ENCODE measurements around the gene PDZD2. TPM values are rescaled to one million over a fixed set of nuclear protein-coding genes. Genes with fewer than 3 reads are reported as not detected.

The PDZD2 gene
- polyA plus RNA-seq, 3 donors, result 0.10 TPM; not detected in 2

GRCh38 chr5:31996909-31997308 lies 358.0 kb downstream of the PDZD2 start:
- Histone ChIP-seq H3K27me3 (ENCODE audit: control insufficient read depth in 2 of 2, insufficient read depth in 2 of 2, low read length in 2 of 2) (no peaks in the 10 kb centered on the region), H3K9ac (ENCODE audit: insufficient read depth, low read length, poor library complexity, severe bottlenecking) (no peak overlapping the region), H3K4me1 (ENCODE audit: control insufficient read depth in 1 of 2, insufficient read depth in 2 of 2, low read length in 2 of 2) (no peaks in the 10 kb centered on the region), H3K79me2 (ENCODE audit: insufficient read depth, low read length) (no peaks in the 10 kb centered on the region), H2AFZ (ENCODE audit: insufficient read depth, low read depth, low read length, poor library complexity, severe bottlenecking) (no peak overlapping the region), H3K27ac (ENCODE audit: low read depth in 1 of 2, low read length in 2 of 2) (no peak overlapping the region), H3K4me3 (replicated peaks in 1 of 3; ENCODE audit: low read depth in 2 of 3, low read length in 3 of 3) (no peak overlapping the region), H3K4me2 (replicated peaks; ENCODE audit: extremely low read depth, low read length, poor library complexity, severe bottlenecking) (no peak overlapping the region), H3K9me3 (replicated peaks in 1 of 2; ENCODE audit: control insufficient read depth in 1 of 2, insufficient read depth in 1 of 2, low read length in 2 of 2) (no peaks in the 10 kb centered on the region), H3K36me3 (replicated peaks in 1 of 2; ENCODE audit: control insufficient read depth in 1 of 2, insufficient read depth in 2 of 2, low read length in 2 of 2) (no peaks in the 10 kb centered on the region), H4K20me1 (ENCODE audit: insufficient read depth, low read length) (no peaks in the 10 kb centered on the region)
- intact Hi-C loops (cut with micrococcal nuclease), result no loop called here
- no peak overlapping the region for H3K4me3 Mint-ChIP-seq
- WGBS (ENCODE audit: insufficient coverage), result 100% methylated on average over 1 of the region's 5 CpGs
- peaks cover 0 to 5% (median 3%) of the 10 kb centered on the region in 3 donors for H3K27me3 Mint-ChIP-seq (ENCODE audit: low read depth in 3 of 3)
- no peak for DNase-seq
- H3K27ac Mint-ChIP-seq, result no peak overlapping the region
- H3K9me3 Mint-ChIP-seq, result peaks cover 0 to 6% (median 1%) of the 10 kb centered on the region in 7 donors
- TF ChIP-seq CTCF (IDR thresholded peaks at IDR 0.05), result no peak
- H3K4me1 Mint-ChIP-seq, result no peaks in the 10 kb centered on the region
- no peaks in the 10 kb centered on the region for H3K36me3 Mint-ChIP-seq

GRCh38 chr5:31999470-31999869 lies 360.5 kb downstream of the PDZD2 start:
- Histone ChIP-seq H3K9ac (ENCODE audit: insufficient read depth, low read length, poor library complexity, severe bottlenecking) (no peak overlapping the region), H3K79me2 (ENCODE audit: insufficient read depth, low read length) (no peaks in the 10 kb centered on the region), H3K9me3 (replicated peaks in 1 of 2; ENCODE audit: control insufficient read depth in 1 of 2, insufficient read depth in 1 of 2, low read length in 2 of 2) (no peaks in the 10 kb centered on the region), H3K27ac (ENCODE audit: low read depth in 1 of 2, low read length in 2 of 2) (no peak overlapping the region), H3K4me1 (ENCODE audit: control insufficient read depth in 1 of 2, insufficient read depth in 2 of 2, low read length in 2 of 2) (no peaks in the 10 kb centered on the region), H4K20me1 (ENCODE audit: insufficient read depth, low read length) (no peaks in the 10 kb centered on the region), H3K4me3 (replicated peaks in 1 of 3; ENCODE audit: low read depth in 2 of 3, low read length in 3 of 3) (no peak overlapping the region), H2AFZ (ENCODE audit: insufficient read depth, low read depth, low read length, poor library complexity, severe bottlenecking) (no peak overlapping the region), H3K36me3 (replicated peaks in 1 of 2; ENCODE audit: control insufficient read depth in 1 of 2, insufficient read depth in 2 of 2, low read length in 2 of 2) (no peaks in the 10 kb centered on the region), H3K27me3 (ENCODE audit: control insufficient read depth in 2 of 2, insufficient read depth in 2 of 2, low read length in 2 of 2) (no peaks in the 10 kb centered on the region), H3K4me2 (replicated peaks; ENCODE audit: extremely low read depth, low read length, poor library complexity, severe bottlenecking) (no peak overlapping the region)
- Mint-ChIP-seq H3K27ac (peak overlapping the region in 1 of 7 donors; percentile 30), H3K4me1 (no peaks in the 10 kb centered on the region), H3K9me3 (peaks cover 0 to 6% (median 0%) of the 10 kb centered on the region in 7 donors), H3K4me3 (no peak overlapping the region), H3K36me3 (no peaks in the 10 kb centered on the region), H3K27me3 (ENCODE audit: low read depth in 3 of 3) (peaks cover 0 to 5% (median 0%) of the 10 kb centered on the region in 3 donors)
- TF ChIP-seq CTCF (IDR thresholded peaks at IDR 0.05), result no peak
- DNase-seq, result no peak
- 100% methylated on average over 1 of the region's 5 CpGs for WGBS (ENCODE audit: insufficient coverage)
- intact Hi-C loops (cut with micrococcal nuclease), result no loop called here

Measured in CD14-positive monocyte (primary cell).